Karpas-422 (cell line): Measurements from ENCODE around the gene ENTPD6. TPM values are rescaled to one million over a fixed set of nuclear protein-coding genes. Genes with fewer than 3 reads are reported as not detected.

Experiments used
- DNase-seq: peaks from one replicate; pipeline ENCODE4 v3.0.0-alpha.2; 2015
- H2AFZ ChIP-seq: fragments of 200-600 bp; sonication (generic); 2 replicates; pipeline ENCODE4 v1.6.1; 2014; ENCODE audit warnings: antibody characterized with exemption, low read length, mixed read lengths
- H3K27ac ChIP-seq: fragments of 200-600 bp; sonication (generic); 2 replicates; pipeline ENCODE4 v1.5.1; 2014; ENCODE audit warnings: mild to moderate bottlenecking, low read length, moderate library complexity
- H3K27me3 ChIP-seq: fragments of 200-600 bp; sonication (generic); 2 replicates; pipeline ENCODE4 v1.6.1; 2014; ENCODE audit warnings: low read length, mixed read lengths
- H3K36me3 ChIP-seq: fragments of 200-600 bp; sonication (generic); 2 replicates; pipeline ENCODE4 v1.6.1; 2014; ENCODE audit warnings: low read length, mixed read lengths; ENCODE audit not compliant: insufficient read depth
- H3K4me1 ChIP-seq: fragments of 200-600 bp; sonication (generic); 2 replicates; pipeline ENCODE4 v1.6.1; 2014; ENCODE audit warnings: mild to moderate bottlenecking, low read length, mixed read lengths
- H3K4me2 ChIP-seq: fragments of 200-600 bp; sonication (generic); 2 replicates; pipeline ENCODE4 v1.6.1; 2014; ENCODE audit warnings: low read length, low read depth, mild to moderate bottlenecking; ENCODE audit not compliant: poor library complexity, severe bottlenecking
- H3K4me3 ChIP-seq: fragments of 200-600 bp; sonication (generic); 2 replicates; pipeline ENCODE4 v1.5.1; 2014; ENCODE audit warnings: mild to moderate bottlenecking, antibody characterized with exemption, low read length, mixed read lengths
- H3K79me2 ChIP-seq: fragments of 200-600 bp; sonication (generic); 2 replicates; pipeline ENCODE4 v1.6.1; 2014; ENCODE audit warnings: mild to moderate bottlenecking, low read length, mixed read lengths
- H3K9ac ChIP-seq: fragments of 200-600 bp; sonication (generic); 2 replicates; pipeline ENCODE4 v1.6.0; 2014; ENCODE audit warnings: low read length
- H3K9me2 ChIP-seq: fragments of 200-600 bp; sonication (generic), shearing (Covaris generic); replicated peaks from 2 replicates; pipeline ENCODE4 v1.6.0; 2014; ENCODE audit warnings: mild to moderate bottlenecking, low read length, moderate library complexity; ENCODE audit not compliant: insufficient read depth
- H3K9me3 ChIP-seq: fragments of 300-700, 200-600 bp; sonication (generic); 2 replicates; pipeline ENCODE4 v1.6.1; 2014; ENCODE audit warnings: low read length, mixed read lengths
- H4K20me1 ChIP-seq: fragments of 200-600 bp; sonication (generic); 2 replicates; pipeline ENCODE4 v1.6.1; 2014; ENCODE audit warnings: mild to moderate bottlenecking, antibody characterized with exemption, low read length, low read depth; ENCODE audit not compliant: insufficient read depth
- total RNA-seq: library from RNA; depleted of rRNA; stranded (reverse); fragments of >200 nt; shearing (Covaris generic); gene quantifications from 2 replicates; pipeline ENCODE4 v1.2.3, GENCODE V29; 2014; ENCODE audit warnings: low replicate concordance

Gene ENTPD6
- total RNA-seq, 1 experiment from 2014 or later, result 100 TPM

GRCh38 chr20:25247956-25248785 is 52.7 kb downstream of the ENTPD6 start, which contains the start of gene PYGB:
Gene PYGB, plus strand, starts transcription at chr20:25248085. Its CDS starts 94 bp downstream, at chr20:25248179.
- Histone ChIP-seq H3K9me2 (no peaks in the 10 kb centered on the region), H4K20me1 (peaks cover 46% of the 10 kb centered on the region), H3K9me3 (no peaks in the 10 kb centered on the region), H3K36me3 (peaks cover 29% of the 10 kb centered on the region), H3K79me2 (peaks cover 52% of the 10 kb centered on the region), H3K4me3 (peak within 1 kb of the TSS; percentile 98), H3K4me2 (peak within 1 kb of the TSS; percentile 93), H3K4me1 (peaks cover 87% of the 10 kb centered on the region), H3K27ac (peak within 1 kb of the TSS; percentile 98), H2AFZ (no peak within 1 kb of the TSS), H3K9ac (peak within 1 kb of the TSS; percentile 98), H3K27me3 (no peaks in the 10 kb centered on the region)
- DNase-seq, result peak; percentile 93

- Histone ChIP-seq H3K27me3 (no peaks in the 10 kb centered on the region), H3K4me2 (peak overlapping the region; percentile 80), H3K4me3 (peak overlapping the region; percentile 98), H2AFZ (no peak overlapping the region), H3K27ac (peak overlapping the region; percentile 98), H3K79me2 (peaks cover 57% of the 10 kb centered on the region), H3K9me2 (no peaks in the 10 kb centered on the region), H3K9ac (peak overlapping the region; percentile 98), H3K9me3 (no peaks in the 10 kb centered on the region), H3K36me3 (peaks cover 30% of the 10 kb centered on the region), H4K20me1 (peaks cover 47% of the 10 kb centered on the region), H3K4me1 (peaks cover 85% of the 10 kb centered on the region)
- DNase-seq, result peak; percentile 57
Observed at GRCh38 chr20:25248786-25249172, 53.3 kb downstream of the ENTPD6 start.

- peaks cover 63% of the 10 kb centered on the region for H3K79me2 ChIP-seq
- H3K9me3 ChIP-seq, result no peaks in the 10 kb centered on the region
- peak overlapping the region; percentile 98 for H3K27ac ChIP-seq
- no peak overlapping the region for H2AFZ ChIP-seq
- no peaks in the 10 kb centered on the region for H3K27me3 ChIP-seq
- DNase-seq, result no peak
- H3K9ac ChIP-seq, result peak overlapping the region; percentile 98
- H3K4me3 ChIP-seq, result peak overlapping the region; percentile 98
- H3K9me2 ChIP-seq, result no peaks in the 10 kb centered on the region
- peak overlapping the region; percentile 80 for H3K4me2 ChIP-seq
- H4K20me1 ChIP-seq, result peaks cover 48% of the 10 kb centered on the region
- peaks cover 81% of the 10 kb centered on the region for H3K4me1 ChIP-seq
- H3K36me3 ChIP-seq, result peaks cover 31% of the 10 kb centered on the region
Observed at GRCh38 chr20:25249198-25249931, 53.9 kb downstream of the ENTPD6 start.

GRCh38 chr20:25250508-25250907 is 55.0 kb downstream of the ENTPD6 start:
- H3K9ac ChIP-seq, result peak overlapping the region; percentile 23
- peaks cover 76% of the 10 kb centered on the region for H3K4me1 ChIP-seq
- H3K36me3 ChIP-seq, result peaks cover 41% of the 10 kb centered on the region
- H3K9me2 ChIP-seq, result no peaks in the 10 kb centered on the region
- no peaks in the 10 kb centered on the region for H3K9me3 ChIP-seq
- peaks cover 59% of the 10 kb centered on the region for H4K20me1 ChIP-seq
- no peak for DNase-seq
- no peaks in the 10 kb centered on the region for H3K27me3 ChIP-seq
- H3K4me3 ChIP-seq, result peak overlapping the region; percentile 98
- H3K4me2 ChIP-seq, result peak overlapping the region; percentile 80
- peak overlapping the region; percentile 98 for H3K27ac ChIP-seq
- peaks cover 74% of the 10 kb centered on the region for H3K79me2 ChIP-seq
- H2AFZ ChIP-seq, result no peak overlapping the region

GRCh38 chr20:25251019-25251418 is 55.5 kb downstream of the ENTPD6 start:
- Histone ChIP-seq H3K9ac (peak overlapping the region; percentile 3; the same call in 1 of the 2 replicates), H3K27me3 (no peaks in the 10 kb centered on the region), H3K4me2 (peak overlapping the region; percentile 80), H3K4me3 (peak overlapping the region; percentile 24; the same call in 1 of the 2 replicates), H3K9me2 (no peaks in the 10 kb centered on the region), H3K9me3 (no peaks in the 10 kb centered on the region), H3K4me1 (peaks cover 71% of the 10 kb centered on the region), H3K36me3 (peaks cover 42% of the 10 kb centered on the region), H4K20me1 (peaks cover 62% of the 10 kb centered on the region), H2AFZ (no peak overlapping the region), H3K79me2 (peaks cover 78% of the 10 kb centered on the region), H3K27ac (peak overlapping the region; percentile 98; the same call in 1 of the 2 replicates)
- DNase-seq, result no peak

DNA sequence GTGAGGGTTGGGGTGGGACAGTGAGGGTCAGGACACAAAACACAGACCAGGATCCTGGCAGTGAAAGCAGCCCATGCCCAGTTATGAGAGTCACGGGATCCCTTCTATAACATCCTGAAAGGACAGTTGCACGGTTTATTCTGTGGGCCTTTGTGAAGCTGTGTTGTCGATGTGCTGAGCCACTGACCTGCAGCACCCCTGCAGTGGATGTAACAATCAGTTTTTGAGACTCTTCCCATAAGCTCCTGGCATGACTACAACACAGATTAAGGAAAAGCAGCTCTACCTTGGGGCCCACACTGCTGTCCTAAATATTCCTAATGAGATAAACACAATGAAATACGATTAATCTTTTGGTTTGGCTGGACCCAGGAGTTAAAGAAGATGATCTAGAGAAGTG is 56.0 kb downstream of the ENTPD6 start:
- no peak for DNase-seq
- Histone ChIP-seq H3K27me3 (no peaks in the 10 kb centered on the region), H3K9me2 (no peaks in the 10 kb centered on the region), H3K36me3 (peaks cover 47% of the 10 kb centered on the region), H3K4me3 (peak overlapping the region; percentile 24; the same call in 1 of the 2 replicates), H4K20me1 (peaks cover 67% of the 10 kb centered on the region), H2AFZ (no peak overlapping the region), H3K4me2 (peak overlapping the region; percentile 80), H3K27ac (peak overlapping the region; percentile 98; the same call in 1 of the 2 replicates), H3K9me3 (no peaks in the 10 kb centered on the region), H3K4me1 (peaks cover 66% of the 10 kb centered on the region), H3K9ac (peak overlapping the region; percentile 3; the same call in 1 of the 2 replicates), H3K79me2 (peaks cover 84% of the 10 kb centered on the region)

GRCh38 chr20:25252230-25252651 is 56.7 kb downstream of the ENTPD6 start:
- no peak overlapping the region; the same call in 1 of the 2 replicates for H3K4me3 ChIP-seq
- H3K9me3 ChIP-seq, result no peaks in the 10 kb centered on the region
- peaks cover 74% of the 10 kb centered on the region for H4K20me1 ChIP-seq
- H3K36me3 ChIP-seq, result peaks cover 54% of the 10 kb centered on the region
- H3K9ac ChIP-seq, result peak overlapping the region; percentile 23; the same call in 1 of the 2 replicates
- H3K79me2 ChIP-seq, result peaks cover 91% of the 10 kb centered on the region
- peaks cover 59% of the 10 kb centered on the region for H3K4me1 ChIP-seq
- DNase-seq, result no peak
- no peaks in the 10 kb centered on the region for H3K27me3 ChIP-seq
- H3K27ac ChIP-seq, result peak overlapping the region; percentile 98
- H2AFZ ChIP-seq, result no peak overlapping the region
- H3K4me2 ChIP-seq, result peak overlapping the region; percentile 80
- no peaks in the 10 kb centered on the region for H3K9me2 ChIP-seq
